ENCODE measurements around the gene SLF2. TPM values are rescaled to one million over a fixed set of nuclear protein-coding genes. Genes with fewer than 3 reads are reported as not detected.

The SLF2 gene
- total RNA-seq, 1 donor from 2014 or later: 46.1 TPM

GRCh38 chr10:100890141-100890672, 22.6 kb upstream of the SLF2 start:
- no peak overlapping the region for H3K27ac Mint-ChIP-seq
- peak; percentile 18 for DNase-seq (ENCODE audit: extremely low spot score, unreplicated experiment)
- no peaks in the 10 kb centered on the region for H3K36me3 Mint-ChIP-seq
- H3K9me3 Mint-ChIP-seq: no peaks in the 10 kb centered on the region
- no peak for TF ChIP-seq CTCF (conservative IDR thresholded peaks at IDR 0.05)
- peaks cover 38% of the 10 kb centered on the region for H3K4me1 Mint-ChIP-seq (ENCODE audit: unreplicated experiment)
- H3K4me3 Mint-ChIP-seq: peak overlapping the region; percentile 52
- peaks cover 35% of the 10 kb centered on the region for H3K27me3 Mint-ChIP-seq

- no peaks in the 10 kb centered on the region for H3K36me3 Mint-ChIP-seq
- H3K27me3 Mint-ChIP-seq: peaks cover 40% of the 10 kb centered on the region
- peaks cover 44% of the 10 kb centered on the region for H3K4me1 Mint-ChIP-seq (ENCODE audit: unreplicated experiment)
- no peak overlapping the region for H3K27ac Mint-ChIP-seq
- DNase-seq (ENCODE audit: extremely low spot score, unreplicated experiment): peak; percentile 36
- no peak for TF ChIP-seq CTCF (conservative IDR thresholded peaks at IDR 0.05)
- peak overlapping the region; percentile 52 for H3K4me3 Mint-ChIP-seq
- no peaks in the 10 kb centered on the region for H3K9me3 Mint-ChIP-seq
These were observed 22.0 kb upstream of the SLF2 start for GRCh38 chr10:100890673-100891317.

GRCh38 chr10:100894033-100894432, 18.7 kb upstream of the SLF2 start:
- TF ChIP-seq CTCF (conservative IDR thresholded peaks at IDR 0.05): no peak
- Mint-ChIP-seq H3K4me3 (no peak overlapping the region), H3K36me3 (no peaks in the 10 kb centered on the region), H3K27ac (no peak overlapping the region), H3K27me3 (peaks cover 32% of the 10 kb centered on the region), H3K4me1 (ENCODE audit: unreplicated experiment) (peaks cover 36% of the 10 kb centered on the region), H3K9me3 (no peaks in the 10 kb centered on the region)
- DNase-seq (ENCODE audit: extremely low spot score, unreplicated experiment): no peak

- peaks cover 30% of the 10 kb centered on the region for H3K4me1 Mint-ChIP-seq (ENCODE audit: unreplicated experiment)
- no peak for TF ChIP-seq CTCF (conservative IDR thresholded peaks at IDR 0.05)
- no peak overlapping the region for H3K4me3 Mint-ChIP-seq
- no peak overlapping the region for H3K27ac Mint-ChIP-seq
- no peaks in the 10 kb centered on the region for H3K9me3 Mint-ChIP-seq
- H3K27me3 Mint-ChIP-seq: peaks cover 27% of the 10 kb centered on the region
- no peaks in the 10 kb centered on the region for H3K36me3 Mint-ChIP-seq
- DNase-seq (ENCODE audit: extremely low spot score, unreplicated experiment): no peak
These were observed 18.0 kb upstream of the SLF2 start for GRCh38 chr10:100894589-100895294.

GRCh38 chr10:100895346-100895745, 17.4 kb upstream of the SLF2 start:
- DNase-seq (ENCODE audit: extremely low spot score, unreplicated experiment): peak; percentile 22
- H3K4me1 Mint-ChIP-seq (ENCODE audit: unreplicated experiment): peaks cover 24% of the 10 kb centered on the region
- no peak for TF ChIP-seq CTCF (conservative IDR thresholded peaks at IDR 0.05)
- H3K27ac Mint-ChIP-seq: no peak overlapping the region
- no peak overlapping the region for H3K4me3 Mint-ChIP-seq
- H3K27me3 Mint-ChIP-seq: peaks cover 24% of the 10 kb centered on the region
- no peaks in the 10 kb centered on the region for H3K36me3 Mint-ChIP-seq
- no peaks in the 10 kb centered on the region for H3K9me3 Mint-ChIP-seq

Measured in type B pancreatic cell (in vitro differentiated cells).